D721Med (cell line): Measurements from ENCODE around the gene GRIK4.

Experiments used
- DNase-seq: peaks from one replicate; pipeline ENCODE4 v3.0.0; 2011; ENCODE audit warnings: low spot score; ENCODE audit not compliant: insufficient read length
- FAIRE-seq: peaks from 2 replicates; lab custom pipeline; 2011; peaks lifted over from hg19 to GRCh38; lab: Jason Lieb, UNC
- CTCF ChIP-seq: IDR thresholded peaks from 2 replicates; pipeline ENCODE4 v1.5.1; 2012; ENCODE audit warnings: mild to moderate bottlenecking, control low read depth; ENCODE audit not compliant: insufficient read depth; ENCODE audit errors: missing control alignments

The GRIK4 gene

GRCh38 chr11:120482149-120482548, 29.4 kb upstream of the GRIK4 start:
- DNase-seq (no peak), FAIRE-seq (no peak)

GRCh38 chr11:120484722-120485121, 26.8 kb upstream of the GRIK4 start:
- no peak for TF ChIP-seq CTCF
- DNase-seq (no peak), FAIRE-seq (no peak)

More at GRCh38 chr11:120482149-120482548, 29.4 kb upstream of the GRIK4 start:
- TF ChIP-seq CTCF, result no peak

GRCh38 chr11:120486138-120486537, 25.4 kb upstream of the GRIK4 start:
- FAIRE-seq (no peak), DNase-seq (no peak)
- no peak for TF ChIP-seq CTCF

- FAIRE-seq (no peak), DNase-seq (no peak)
- no peak for TF ChIP-seq CTCF
Measured at GRCh38 chr11:120489799-120490198, 21.7 kb upstream of the GRIK4 start.

- DNase-seq (no peak), FAIRE-seq (no peak)
- no peak for TF ChIP-seq CTCF
Measured at GRCh38 chr11:120492486-120492885, 19.1 kb upstream of the GRIK4 start.

- DNase-seq (no peak), FAIRE-seq (no peak)
- no peak for TF ChIP-seq CTCF
Measured at GRCh38 chr11:120494595-120494994, 17.0 kb upstream of the GRIK4 start.

- DNase-seq (no peak), FAIRE-seq (no peak)
- TF ChIP-seq CTCF, result no peak
Measured at GRCh38 chr11:120499088-120499487, 12.5 kb upstream of the GRIK4 start.
